Gastroesophageal sphincter (tissue), 4 donors: ENCODE measurements around the gene KCNN3. TPM values are rescaled to one million over a fixed set of nuclear protein-coding genes. Genes with fewer than 3 reads are reported as not detected.

Experiments used
- ATAC-seq: fragments of 150-250 bp; one replicate; pipeline ENCODE4 v1.9.1; 2016; ENCODE audit warnings: mild to moderate bottlenecking, moderate library complexity
- H3K27ac ChIP-seq, 4 donors: fragments of 200-600 bp; sonication (generic) in 3 of 4; 1 replicate in 3 of 4; 2 replicates in 1 of 4; pipeline ENCODE4 v1.5.1; 2016 to 2019
- H3K27me3 ChIP-seq: fragments of 200-600 bp; sonication (generic); one replicate; pipeline ENCODE4 v1.5.1; 2019
- H3K36me3 ChIP-seq, 2 donors: fragments of 200-600 bp; sonication (generic); one replicate each; pipeline ENCODE4 v1.5.1; 2019; ENCODE audit warnings: control low read depth in 1 of 2
- H3K4me1 ChIP-seq, 3 donors: fragments of 200-600 bp; sonication (generic); 1 replicate in 2 of 3; 2 replicates in 1 of 3; pipeline ENCODE4 v1.5.1; 2016 to 2019; ENCODE audit warnings: control low read depth in 2 of 3
- H3K4me3 ChIP-seq, 2 donors: fragments of 200-600 bp; sonication (generic); one replicate each; pipeline ENCODE4 v1.5.1; 2019; ENCODE audit warnings: mild to moderate bottlenecking in 1 of 2, moderate library complexity in 1 of 2
- H3K9me3 ChIP-seq, 3 donors: fragments of 200-600 bp; sonication (generic); one replicate each; pipeline ENCODE4 v1.5.1; 2017 to 2019; ENCODE audit warnings: control low read depth in 2 of 3
- EP300 ChIP-seq: sonication (generic); formaldehyde crosslinking; IDR thresholded peaks from one replicate; pipeline ENCODE4 v1.6.1; 2017; ENCODE audit warnings: antibody characterized with exemption, mild to moderate bottlenecking
- POLR2A ChIP-seq, 2 donors: fragments of 450-650 bp; IDR thresholded peaks; one replicate each; pipeline ENCODE4 v1.6.1; 2017; ENCODE audit warnings: antibody characterized with exemption in 2 of 2, mild to moderate bottlenecking in 2 of 2, moderate library complexity in 1 of 2
- POLR2AphosphoS5 ChIP-seq: sonication (generic); formaldehyde crosslinking; IDR thresholded peaks from one replicate; pipeline ENCODE4 v1.6.1; 2017; ENCODE audit warnings: antibody characterized with exemption
- WGBS, 2 donors: methylation state at CpG; one replicate each; pipeline ENCODE4 v1.1.5; 2018; ENCODE audit warnings: low coverage in 1 of 2; 5-methylcytosine and 5-hydroxymethylcytosine counted together
- total RNA-seq, 4 donors: library from RNA; depleted of rRNA; stranded (reverse); fragments of >200 nt; gene quantifications; one replicate each; pipeline ENCODE4 v1.1.0, GENCODE V29; 2016
- TF ChIP-seq, protein P1 (sequence below), 4 experiments: fragments of 200-600 bp in 2 of 4; fragments of 450-650 bp in 2 of 4; sonication (generic) in 1 of 4; IDR thresholded peaks; one replicate each; pipeline ENCODE4 v1.5.1; 2017 to 2019; ENCODE audit warnings: antibody characterized with exemption in 4 of 4, mild to moderate bottlenecking in 2 of 4, moderate library complexity in 2 of 4

The KCNN3 gene
- total RNA-seq, 4 donors from 2014 or later: 1.8 to 13.7 (median 8.1) TPM

DNA sequence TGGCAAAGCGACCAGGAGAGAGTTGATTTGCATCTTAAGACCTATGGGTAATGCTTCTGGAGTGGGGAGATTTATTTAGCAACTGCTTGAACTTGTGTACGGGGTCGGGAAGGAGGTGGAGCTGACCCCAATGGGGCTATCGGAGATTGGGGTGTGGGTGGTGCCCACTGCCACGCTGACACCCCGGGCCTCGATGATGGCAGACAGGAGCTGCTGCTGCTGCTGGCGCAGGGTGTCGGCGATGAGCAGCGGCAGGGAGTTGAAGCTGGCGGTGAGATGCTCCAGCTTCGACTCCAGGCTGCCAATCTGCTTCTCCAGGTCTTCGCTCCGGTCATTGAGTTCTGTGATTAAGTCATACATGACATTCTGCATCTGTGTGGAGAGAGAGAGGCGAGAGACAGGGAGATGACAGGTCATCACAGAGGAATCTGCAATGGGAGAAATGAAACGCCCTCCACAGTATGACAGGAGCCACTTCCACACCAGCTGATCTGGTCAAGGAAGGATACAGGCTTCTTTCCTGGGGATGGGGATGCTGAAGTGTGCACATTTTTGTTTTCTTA, 162.1 kb downstream of the KCNN3 start:
- peaks cover 0 to 3% of the 10 kb centered on the region in 2 donors for H3K36me3 ChIP-seq
- no peak overlapping the region for H3K4me3 ChIP-seq
- H3K27ac ChIP-seq: no peak overlapping the region
- WGBS, 2 donors: 73 to 100% methylated on average over 1 to 6 of the region's 17 CpGs
- no peaks in the 10 kb centered on the region for H3K9me3 ChIP-seq
- no peak for TF ChIP-seq POLR2AphosphoS5
- no peak for TF ChIP-seq EP300
- TF ChIP-seq, protein P1, sequence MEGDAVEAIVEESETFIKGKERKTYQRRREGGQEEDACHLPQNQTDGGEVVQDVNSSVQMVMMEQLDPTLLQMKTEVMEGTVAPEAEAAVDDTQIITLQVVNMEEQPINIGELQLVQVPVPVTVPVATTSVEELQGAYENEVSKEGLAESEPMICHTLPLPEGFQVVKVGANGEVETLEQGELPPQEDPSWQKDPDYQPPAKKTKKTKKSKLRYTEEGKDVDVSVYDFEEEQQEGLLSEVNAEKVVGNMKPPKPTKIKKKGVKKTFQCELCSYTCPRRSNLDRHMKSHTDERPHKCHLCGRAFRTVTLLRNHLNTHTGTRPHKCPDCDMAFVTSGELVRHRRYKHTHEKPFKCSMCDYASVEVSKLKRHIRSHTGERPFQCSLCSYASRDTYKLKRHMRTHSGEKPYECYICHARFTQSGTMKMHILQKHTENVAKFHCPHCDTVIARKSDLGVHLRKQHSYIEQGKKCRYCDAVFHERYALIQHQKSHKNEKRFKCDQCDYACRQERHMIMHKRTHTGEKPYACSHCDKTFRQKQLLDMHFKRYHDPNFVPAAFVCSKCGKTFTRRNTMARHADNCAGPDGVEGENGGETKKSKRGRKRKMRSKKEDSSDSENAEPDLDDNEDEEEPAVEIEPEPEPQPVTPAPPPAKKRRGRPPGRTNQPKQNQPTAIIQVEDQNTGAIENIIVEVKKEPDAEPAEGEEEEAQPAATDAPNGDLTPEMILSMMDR (IDR thresholded peaks at IDR 0.05): no peak
- no peak for ATAC-seq
- no peaks in the 10 kb centered on the region for H3K27me3 ChIP-seq
- H3K4me1 ChIP-seq: no peaks in the 10 kb centered on the region

DNA sequence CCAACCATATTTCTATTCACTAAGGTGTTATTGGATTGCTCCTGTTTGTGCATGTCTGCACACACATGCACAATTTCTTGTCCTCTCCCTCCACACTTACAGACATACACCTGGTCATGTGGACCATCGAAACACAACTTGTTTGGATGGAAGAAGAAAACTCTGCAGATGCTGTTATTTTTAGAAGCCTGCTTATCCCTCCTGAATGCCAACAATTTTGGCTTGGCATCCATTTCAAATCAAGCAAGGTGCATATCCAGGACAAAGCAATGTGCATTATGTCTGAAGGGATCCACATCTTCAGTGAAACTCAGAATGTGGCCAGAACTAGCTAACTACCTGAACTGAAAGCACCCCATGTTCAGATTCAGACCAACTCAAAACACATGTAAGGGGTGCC, 163.2 kb downstream of the KCNN3 start:
- no peak overlapping the region for H3K27ac ChIP-seq
- WGBS, 2 donors: 40% methylated on average over 1 of the region's 1 CpG; no CpG with 5 or more reads in 1 of the 2 donors
- ATAC-seq: no peak

DNA sequence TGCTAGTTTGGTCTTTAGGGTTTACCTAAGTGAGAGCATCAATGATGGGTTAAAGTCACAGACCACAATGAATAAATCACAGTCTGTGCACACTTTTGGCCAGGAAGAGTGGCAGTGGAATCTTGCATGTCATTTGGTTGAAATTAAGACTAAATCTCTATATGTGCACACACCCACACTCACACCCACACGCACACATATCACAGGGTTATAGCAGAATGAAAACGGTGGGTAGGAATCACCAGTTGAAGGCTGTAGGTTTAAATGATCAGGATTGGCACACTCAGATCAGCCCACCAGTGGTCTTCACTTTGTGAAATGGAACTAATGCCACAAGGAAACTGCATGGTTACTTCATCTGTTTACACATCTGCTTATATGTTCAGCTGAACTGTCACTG, 164.5 kb downstream of the KCNN3 start:
- H3K4me1 ChIP-seq: no peaks in the 10 kb centered on the region
- TF ChIP-seq, protein P1 (IDR thresholded peaks at IDR 0.05): no peak
- TF ChIP-seq EP300: no peak
- no peak for TF ChIP-seq POLR2A (IDR thresholded peaks at IDR 0.05)
- no peak for TF ChIP-seq POLR2AphosphoS5
- no peak overlapping the region for H3K27ac ChIP-seq
- H3K36me3 ChIP-seq: peaks cover 0 to 3% of the 10 kb centered on the region in 2 donors
- 83 to 100% methylated on average over 1 to 2 of the region's 2 CpGs for WGBS, 2 donors
- H3K4me3 ChIP-seq: no peak overlapping the region
- no peak for ATAC-seq
- H3K27me3 ChIP-seq: no peaks in the 10 kb centered on the region
- H3K9me3 ChIP-seq: no peaks in the 10 kb centered on the region

More for the DNA sequence above, 163.2 kb downstream of the KCNN3 start:
- H3K4me3 ChIP-seq: no peak overlapping the region
- peaks cover 0 to 3% of the 10 kb centered on the region in 2 donors for H3K36me3 ChIP-seq
- TF ChIP-seq EP300 (no peak), POLR2AphosphoS5 (no peak), POLR2A (IDR thresholded peaks at IDR 0.05) (no peak)
- TF ChIP-seq, protein P1 (IDR thresholded peaks at IDR 0.05): no peak
- no peaks in the 10 kb centered on the region for H3K9me3 ChIP-seq
- H3K27me3 ChIP-seq: no peaks in the 10 kb centered on the region
- H3K4me1 ChIP-seq: no peaks in the 10 kb centered on the region

DNA sequence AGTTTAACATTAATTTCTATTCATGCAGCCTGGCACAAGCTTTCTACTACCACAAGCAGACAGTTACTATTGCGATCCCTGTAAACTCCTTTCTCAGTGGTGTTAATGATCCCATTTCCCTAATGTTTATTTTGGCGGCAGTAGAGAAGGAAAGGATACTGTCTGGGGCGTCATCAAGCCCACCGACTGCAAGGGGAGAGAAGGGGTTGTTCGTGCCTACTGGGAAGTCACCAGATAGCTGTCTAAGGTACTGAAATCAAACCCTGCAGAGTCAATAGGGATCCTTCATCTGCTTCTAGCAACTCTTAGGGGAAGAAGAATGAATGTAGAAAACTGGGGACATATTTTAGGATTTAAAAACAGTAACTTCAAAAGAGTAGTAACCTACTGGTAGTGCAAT, 166.9 kb downstream of the KCNN3 start:
- no peak for TF ChIP-seq EP300
- TF ChIP-seq POLR2A (IDR thresholded peaks at IDR 0.05): no peak
- no peak for TF ChIP-seq POLR2AphosphoS5
- TF ChIP-seq, protein P1 (IDR thresholded peaks at IDR 0.05): no peak
- H3K27ac ChIP-seq: no peak overlapping the region
- no peaks in the 10 kb centered on the region for H3K27me3 ChIP-seq
- peaks cover 0 to 3% of the 10 kb centered on the region in 2 donors for H3K36me3 ChIP-seq
- ATAC-seq: no peak
- no peaks in the 10 kb centered on the region for H3K9me3 ChIP-seq
- WGBS, 2 donors: 10 to 14% methylated on average over 2 to 5 of the region's 5 CpGs
- no peaks in the 10 kb centered on the region for H3K4me1 ChIP-seq
- H3K4me3 ChIP-seq: no peak overlapping the region

DNA sequence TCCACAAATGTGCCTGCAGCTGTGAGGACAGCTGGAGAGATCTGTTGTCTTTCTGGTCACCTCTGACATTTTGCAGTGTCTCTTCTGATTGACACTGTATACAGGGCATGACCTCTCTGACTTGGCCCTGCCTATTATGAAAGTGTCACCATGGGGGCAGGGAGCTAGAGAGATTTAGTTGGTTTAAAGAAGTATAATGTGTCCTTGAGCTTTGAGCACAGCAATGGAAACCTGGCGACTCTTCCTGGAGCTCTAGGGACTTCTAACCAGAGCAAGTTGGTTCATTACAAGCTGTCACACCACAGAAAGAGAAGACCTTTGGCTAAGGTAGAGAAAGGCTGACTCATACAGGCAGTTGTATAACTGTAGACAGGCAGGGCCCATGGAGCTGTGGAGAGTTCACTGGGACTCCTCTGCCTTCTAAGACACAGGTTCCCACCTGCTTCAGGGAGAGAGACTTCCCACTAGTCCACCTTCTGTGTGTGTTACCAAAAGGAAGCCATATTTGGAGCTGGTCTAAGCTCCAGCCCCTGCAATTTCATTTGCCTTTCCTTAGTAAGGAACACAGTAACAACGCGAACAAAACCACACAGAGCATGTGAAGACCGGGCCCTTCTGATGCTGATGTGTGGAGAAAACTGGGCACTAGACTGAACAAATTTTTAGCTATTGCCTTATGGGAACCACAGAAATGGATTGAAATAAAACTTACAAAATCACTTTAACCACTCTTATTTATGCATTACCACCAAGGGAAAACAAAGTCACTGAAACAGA, 171.6 kb downstream of the KCNN3 start:
- H3K4me3 ChIP-seq: no peak overlapping the region
- WGBS, 2 donors: 79 to 85% methylated on average over 2 to 4 of the region's 4 CpGs
- H3K36me3 ChIP-seq: no peaks in the 10 kb centered on the region
- H3K4me1 ChIP-seq: peaks cover 0 to 13% (median 0%) of the 10 kb centered on the region in 3 donors
- no peak overlapping the region for H3K27ac ChIP-seq
- no peaks in the 10 kb centered on the region for H3K9me3 ChIP-seq
- TF ChIP-seq, protein P1 (IDR thresholded peaks at IDR 0.05): no peak
- TF ChIP-seq POLR2AphosphoS5: no peak
- TF ChIP-seq POLR2A (IDR thresholded peaks at IDR 0.05): no peak
- TF ChIP-seq EP300: no peak
- no peaks in the 10 kb centered on the region for H3K27me3 ChIP-seq
- no peak for ATAC-seq
